HG02642 (cell line): ENCODE measurements around the gene TMEM247.
A peak's percentile ranks its signal among the peaks of the same experiment; 100 is the strongest.

Experiments used
- ATAC-seq: cut with Tn5 transposase; IDR thresholded peaks from one replicate; pipeline ENCODE4 v1.9.1; 2021; ENCODE audit warnings: mild to moderate bottlenecking; ENCODE audit not compliant: unreplicated experiment, poor library complexity

The TMEM247 gene

DNA sequence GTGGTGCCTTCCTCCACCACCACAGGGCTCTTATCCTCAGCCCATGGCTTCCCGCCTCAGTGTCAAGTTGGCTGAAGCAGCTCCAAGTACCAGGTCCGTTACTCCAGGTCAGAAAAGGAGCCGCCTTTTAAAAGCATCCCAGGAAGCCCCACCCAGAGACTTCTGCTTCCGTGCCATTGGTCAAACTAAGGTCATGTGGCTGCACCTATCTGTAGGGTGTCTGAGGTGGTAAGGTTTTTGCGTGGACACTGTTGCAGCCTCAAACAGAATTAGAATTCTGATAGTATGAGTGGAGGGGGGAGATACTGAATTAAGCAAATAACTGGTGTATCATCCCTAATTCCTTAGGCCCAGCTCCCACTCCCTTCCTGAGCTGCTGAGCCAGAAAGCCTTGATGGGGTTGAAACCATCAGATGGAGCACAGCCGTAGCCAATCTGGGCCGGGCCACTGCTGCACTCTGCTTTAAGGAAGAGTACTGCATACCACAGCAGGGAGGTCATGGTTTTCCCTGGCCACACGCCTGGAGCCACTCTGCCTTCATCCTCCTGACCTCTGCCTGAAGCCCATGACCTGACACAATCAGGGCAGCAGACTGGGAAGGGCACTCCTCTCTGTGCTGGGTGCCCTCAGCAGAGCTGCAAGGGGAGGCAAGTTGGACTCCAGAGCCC lies 8.4 kb downstream of the TMEM247 start:
- no peak for ATAC-seq

DNA sequence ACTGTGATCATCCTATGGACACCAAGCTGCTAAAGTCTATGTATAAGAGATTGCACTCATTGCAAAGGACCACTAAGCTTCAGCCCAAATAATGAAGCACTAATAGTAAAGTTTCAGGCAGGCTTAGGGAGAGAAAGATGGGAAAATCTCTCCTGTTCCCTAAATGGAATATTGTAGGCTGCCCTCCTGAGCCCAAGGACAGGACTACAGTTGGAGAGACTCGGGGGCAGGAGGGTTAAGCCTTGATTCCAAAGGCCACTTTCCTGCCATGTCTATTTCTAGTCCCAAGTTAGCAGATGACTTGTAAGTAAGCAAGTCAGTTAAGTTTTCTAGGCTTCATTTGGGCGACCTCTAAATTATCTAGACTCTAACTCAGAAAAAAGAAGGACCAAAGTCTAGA lies 9.0 kb downstream of the TMEM247 start:
- ATAC-seq, result no peak

DNA sequence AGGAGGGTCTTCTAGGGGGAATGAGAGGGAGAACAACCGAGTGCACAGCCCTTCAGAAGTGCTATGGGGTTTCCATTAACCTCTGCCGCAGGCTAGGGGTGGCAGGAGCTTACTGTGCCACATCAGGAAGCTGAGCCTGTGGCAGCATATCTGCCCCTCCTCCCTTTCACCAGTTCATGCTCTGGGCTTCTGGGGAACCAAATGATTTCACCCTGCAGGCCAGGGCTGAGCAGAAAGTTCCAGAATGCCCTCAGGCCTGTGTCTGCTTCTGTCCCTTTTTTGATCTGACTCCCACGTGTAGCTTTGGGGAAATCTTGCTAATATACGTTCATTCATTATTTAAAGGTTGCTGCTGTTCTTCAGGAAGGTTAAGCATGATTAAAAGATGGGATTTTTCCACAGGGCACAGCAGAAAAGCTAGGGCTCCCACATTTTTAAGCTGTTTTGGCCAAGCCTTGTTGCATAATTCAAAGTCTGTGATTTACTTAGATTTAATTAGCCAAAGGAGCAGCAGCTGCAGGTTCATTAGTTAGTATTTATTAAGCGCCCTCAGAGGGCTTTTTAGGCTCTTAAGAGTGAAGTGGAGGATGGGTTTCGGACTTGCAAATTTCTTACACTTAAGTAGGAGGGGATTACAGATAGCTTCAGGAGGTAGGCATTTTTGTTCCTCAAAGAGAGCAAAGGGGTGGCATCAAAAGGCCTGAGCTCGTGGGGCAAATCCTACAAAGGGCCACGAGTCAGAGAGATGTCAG lies 10.2 kb downstream of the TMEM247 start:
- no peak for ATAC-seq

DNA sequence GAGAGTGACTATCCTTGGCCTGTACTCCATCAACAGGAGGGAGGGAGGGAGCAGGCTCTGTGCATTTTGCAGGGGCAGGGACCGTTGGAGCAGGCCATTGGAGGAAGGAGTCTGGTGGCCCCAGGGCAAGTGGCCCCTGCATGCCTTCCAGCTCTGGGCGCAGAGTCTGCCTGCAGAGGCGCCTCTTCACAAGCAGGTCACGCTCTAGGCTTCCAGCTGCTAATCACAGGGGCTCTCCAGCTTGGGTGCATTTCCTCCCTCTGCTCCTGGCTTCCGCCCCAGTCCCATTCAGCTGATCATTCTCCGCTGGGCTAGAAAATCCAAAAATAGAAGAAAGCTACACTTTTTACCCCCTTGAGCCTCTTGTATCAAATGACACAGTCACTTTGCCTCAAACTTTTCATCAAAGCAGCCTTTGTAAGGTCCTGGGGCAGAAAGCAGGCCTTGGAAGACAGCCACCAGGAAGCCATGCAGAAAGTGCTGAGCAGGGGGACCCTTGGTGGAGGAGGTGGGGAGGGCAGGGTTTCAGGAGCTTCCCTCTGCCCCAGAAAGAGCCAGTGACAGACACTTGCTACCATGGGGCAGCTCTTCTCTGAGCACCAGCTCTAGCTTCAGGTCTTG lies 11.3 kb downstream of the TMEM247 start:
- ATAC-seq, result peak; percentile 64

DNA sequence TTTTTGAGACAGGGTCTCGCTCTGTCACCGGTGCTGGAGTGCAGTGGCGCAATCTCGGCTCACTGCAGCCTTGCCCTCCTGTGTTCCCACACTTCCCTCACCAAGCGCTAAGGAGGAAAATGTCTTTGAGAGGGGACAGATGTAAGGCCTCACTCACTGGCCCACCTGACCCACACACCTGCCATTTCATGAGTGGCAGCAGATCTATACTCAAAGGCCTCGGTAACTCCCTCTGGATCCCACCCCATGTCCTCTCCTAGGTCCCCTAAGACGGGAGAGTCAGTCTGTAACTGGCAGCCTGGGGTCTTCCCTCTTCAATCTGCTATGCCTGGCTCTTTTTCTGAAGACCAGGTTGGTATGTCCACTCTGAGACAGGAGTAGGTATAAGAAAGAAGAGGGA lies 12.9 kb downstream of the TMEM247 start:
- ATAC-seq, result no peak

DNA sequence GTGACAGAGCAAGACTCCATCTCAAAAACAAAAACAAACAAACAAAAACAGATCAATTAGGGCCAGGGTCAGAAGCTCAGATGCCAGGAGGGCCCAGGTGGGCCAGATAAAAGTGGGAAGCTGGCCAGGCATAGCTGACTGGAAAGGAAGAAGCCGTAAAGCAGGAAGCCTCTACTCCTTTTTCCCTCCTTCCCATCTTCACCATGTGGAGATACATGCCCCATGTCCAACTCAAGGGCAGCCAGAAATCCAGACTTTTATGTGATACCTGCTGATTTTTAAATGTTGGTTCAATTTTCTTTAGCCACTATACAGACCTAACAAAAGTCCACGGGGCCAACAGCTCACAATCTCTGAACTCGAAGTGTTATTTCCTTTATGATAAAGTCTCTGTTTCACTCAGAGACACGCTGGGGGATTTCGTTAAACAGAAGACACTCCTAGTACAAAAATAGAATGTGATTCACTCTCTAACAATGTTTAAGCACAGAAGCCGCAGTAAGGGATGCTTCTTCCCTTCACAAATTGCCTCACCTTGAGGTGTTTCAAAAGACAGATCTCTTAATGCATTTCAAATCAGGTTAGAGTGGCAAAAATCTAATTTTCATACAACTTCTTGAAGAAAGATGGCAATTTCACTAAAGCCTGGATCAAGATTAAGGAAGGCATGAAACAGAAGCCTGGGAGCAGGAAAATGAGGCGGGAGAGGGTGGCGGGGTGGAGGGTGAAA lies 14.0 kb downstream of the TMEM247 start:
- peak; percentile 73 for ATAC-seq

DNA sequence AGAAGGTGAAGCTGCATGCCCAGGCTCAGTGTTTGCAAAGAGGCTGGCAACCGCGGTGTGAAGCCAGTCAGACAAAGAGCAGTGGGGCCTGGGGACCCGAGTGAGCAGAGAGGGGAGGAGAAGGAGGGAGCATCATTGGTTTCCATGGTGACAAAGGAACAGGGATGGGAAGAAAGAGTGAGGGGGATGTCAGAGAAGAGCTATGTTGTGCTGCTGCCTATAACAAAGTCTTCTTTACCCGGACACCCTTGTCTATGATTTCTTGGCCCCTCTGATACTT lies 14.5 kb downstream of the TMEM247 start:
- ATAC-seq, result no peak

DNA sequence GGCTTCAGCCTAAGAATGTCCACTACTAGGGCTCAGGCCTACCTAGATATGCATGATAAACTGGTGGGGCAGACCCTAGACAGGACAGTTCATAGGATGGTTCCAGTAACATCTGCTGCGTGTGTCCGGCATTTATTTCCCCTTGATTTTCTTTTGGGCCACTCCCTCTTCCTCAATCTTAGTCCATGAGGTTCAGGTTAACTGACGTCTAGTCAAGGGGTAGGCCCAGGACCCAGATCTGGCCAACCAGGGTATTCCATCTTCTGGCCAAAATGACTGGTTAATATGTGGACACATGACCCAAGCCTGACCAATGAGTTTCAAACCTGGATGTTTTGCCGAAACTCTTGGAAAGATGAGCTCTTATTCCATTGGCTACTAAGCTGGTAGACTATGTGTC lies 15.2 kb downstream of the TMEM247 start:
- no peak for ATAC-seq

DNA sequence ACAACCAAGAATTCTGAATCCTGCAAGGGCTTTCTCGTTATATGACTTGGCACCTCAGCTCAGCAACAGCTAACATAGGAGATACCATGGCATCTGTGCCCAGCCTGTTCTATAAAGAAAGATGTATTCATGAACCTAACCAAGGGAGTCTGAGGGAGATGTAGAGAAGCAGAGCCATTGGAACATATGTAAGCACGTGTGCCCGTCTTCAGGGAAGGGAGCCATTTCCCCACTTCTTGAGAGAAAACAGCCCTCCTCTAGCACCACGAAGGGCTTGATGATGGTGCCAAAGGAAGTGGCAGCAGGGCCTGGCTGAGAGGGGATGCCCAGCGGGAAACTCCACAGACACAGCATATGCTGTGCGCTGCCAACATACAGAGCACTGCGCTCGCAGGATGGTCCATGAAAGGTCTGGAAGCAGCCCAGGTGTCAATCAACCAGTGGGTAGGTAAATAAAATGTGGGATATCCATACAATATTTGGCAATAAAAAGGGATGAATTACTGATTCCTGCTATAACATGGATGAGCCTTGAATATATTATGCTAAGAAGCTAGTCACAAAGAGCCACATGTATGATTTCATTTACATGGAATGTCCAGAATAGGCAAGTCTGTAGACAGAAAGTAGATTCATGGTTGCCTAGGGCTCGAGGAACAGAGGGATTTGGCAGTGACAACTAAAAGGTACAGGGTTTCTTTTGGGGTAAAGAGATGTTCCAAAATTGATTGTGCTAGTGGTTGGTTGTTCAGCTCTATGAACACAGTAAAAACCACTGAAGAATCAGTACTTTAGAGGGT lies 16.1 kb downstream of the TMEM247 start:
- ATAC-seq, result no peak

DNA sequence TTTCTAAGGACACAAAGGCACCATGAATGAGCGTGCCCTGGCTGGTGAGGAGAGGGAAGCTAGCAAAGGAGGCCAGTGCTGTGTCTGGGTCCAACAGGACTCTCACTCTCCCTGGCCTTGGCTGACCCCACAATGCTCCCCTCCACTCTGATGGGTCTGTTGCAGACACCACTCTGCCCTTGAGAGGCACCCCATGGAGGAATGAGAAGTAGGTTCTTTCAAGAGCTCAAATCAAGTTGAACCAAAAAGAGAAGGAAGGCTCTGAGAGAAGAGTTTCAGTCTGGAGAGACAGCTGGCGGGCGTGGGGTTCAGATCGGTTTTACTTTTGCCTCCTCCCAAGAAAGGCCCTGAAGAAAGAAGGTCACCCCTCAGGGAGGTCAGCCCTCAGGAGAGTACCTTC lies 18.4 kb downstream of the TMEM247 start:
- no peak for ATAC-seq

DNA sequence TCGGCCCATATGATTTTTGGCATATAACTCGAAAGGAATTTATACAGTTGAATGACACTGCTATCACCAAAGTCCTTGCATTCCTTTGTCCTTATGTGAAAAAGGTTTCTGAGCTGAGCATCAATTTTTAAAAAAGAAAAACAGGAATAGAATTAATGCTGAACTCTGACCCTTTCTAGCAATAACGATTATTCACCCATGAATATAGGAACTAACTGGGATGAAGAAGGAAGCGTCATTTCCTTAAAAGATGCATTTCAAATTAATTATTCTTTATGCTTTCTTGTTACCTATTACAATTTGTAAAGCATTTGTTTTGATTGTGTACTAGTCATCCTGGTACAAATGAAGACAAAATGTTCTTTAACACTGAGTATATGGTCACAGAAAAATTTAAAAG lies 19.3 kb downstream of the TMEM247 start:
- no peak for ATAC-seq

DNA sequence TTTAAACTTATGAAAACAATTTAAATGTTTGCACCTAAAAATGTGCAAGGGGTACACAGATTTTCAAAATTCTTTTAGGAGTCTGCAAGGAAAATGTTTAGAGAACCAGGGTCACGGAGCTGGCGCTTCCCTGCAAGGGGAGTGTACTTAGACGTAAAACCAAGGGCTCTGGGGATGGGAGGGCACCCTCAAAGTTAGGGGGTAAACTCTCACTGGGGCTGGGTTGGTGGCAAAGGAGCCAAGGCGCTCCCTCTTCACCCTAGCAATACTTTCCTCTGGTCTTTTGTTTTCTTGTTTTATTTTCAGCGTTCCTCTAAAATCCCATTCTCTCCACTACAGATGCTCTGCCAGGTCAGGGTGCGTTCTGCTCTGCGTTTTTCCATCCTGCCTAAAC lies 20.0 kb downstream of the TMEM247 start:
- no peak for ATAC-seq

DNA sequence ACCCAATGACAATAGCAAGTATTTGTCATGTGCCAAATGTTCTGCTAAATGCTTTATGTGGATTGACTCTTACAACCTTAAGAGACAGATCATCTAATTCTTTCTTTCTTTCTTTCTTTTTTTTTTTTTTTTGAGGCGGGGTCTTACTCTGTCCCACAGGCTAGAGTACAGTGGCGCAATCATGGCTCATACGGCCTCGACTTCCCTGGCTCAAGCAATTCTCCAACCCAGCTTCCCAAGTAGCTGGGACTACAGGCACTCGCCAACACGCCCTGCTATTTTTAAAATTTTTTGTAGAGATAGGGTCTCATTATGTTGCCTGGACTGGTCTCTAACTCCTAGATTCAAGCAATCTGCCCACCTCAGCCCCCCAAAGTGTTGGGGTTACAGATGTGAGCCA lies 21.4 kb downstream of the TMEM247 start:
- ATAC-seq, result no peak

DNA sequence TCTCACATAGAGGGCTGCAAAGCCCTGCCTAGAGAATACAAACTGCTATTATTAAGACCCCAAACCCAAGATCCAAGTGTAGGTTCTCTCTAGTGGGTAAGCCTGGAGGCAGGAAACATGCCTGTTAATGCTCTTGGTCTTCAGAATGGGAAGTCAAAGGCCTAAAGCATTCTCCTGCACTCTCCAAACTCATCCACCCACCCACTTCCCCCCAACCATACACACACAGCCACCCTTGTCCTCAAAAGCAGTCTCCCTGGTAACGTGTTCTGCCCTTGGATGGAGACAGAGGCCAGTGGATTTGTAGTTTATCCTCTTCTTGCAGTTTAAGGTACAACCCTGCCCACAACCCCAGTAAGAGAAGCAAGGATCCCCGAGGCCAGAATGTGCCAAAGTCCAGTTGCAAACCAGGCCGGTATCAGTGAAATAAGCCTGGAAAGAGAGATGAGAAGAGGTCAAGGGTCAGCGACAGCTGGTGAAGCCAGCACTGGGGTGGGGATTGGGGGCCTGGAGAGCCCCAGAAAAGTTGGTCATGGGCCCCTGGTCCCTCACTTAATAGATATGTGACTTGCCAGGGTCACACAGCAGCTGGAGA lies 23.0 kb downstream of the TMEM247 start:
- no peak for ATAC-seq

DNA sequence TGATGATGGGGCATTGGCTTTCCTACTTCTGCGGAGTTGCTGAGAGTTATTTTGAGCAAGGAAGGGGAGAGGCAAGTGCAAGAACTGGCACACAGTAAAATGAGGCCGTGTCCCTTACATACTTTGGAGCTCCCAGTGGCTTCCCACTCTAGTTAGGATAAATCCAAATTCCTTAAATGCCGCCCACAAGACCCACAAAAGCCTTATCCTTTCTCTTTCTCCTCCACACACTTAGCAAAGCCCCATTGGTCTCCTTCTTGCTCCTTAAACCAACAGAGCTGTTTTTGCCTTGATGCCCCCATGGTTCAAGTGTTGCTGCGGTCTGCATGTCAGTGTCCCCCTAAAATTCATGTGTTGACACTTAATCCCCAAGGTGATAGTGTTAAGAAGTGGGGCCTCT lies 24.3 kb downstream of the TMEM247 start:
- no peak for ATAC-seq

DNA sequence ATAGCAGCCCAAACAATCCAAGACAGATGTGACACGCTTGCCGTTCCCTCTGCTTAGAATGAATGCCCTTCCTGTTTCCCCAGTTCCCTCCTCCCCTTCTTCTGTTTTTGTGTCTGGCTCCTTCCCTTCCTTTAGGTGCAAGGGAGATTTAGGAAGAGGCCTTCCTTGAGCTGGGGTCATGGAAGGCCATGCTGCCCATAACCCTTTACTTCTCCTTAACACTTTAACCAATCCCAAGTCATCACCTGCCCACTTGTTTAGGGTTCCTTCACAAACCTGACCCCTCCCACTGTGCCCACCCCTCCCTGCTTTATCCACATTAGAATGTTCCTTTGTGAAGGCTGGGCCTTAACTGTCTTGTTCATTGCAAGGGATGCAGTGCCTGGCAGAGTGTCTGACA lies 24.9 kb downstream of the TMEM247 start:
- no peak for ATAC-seq

DNA sequence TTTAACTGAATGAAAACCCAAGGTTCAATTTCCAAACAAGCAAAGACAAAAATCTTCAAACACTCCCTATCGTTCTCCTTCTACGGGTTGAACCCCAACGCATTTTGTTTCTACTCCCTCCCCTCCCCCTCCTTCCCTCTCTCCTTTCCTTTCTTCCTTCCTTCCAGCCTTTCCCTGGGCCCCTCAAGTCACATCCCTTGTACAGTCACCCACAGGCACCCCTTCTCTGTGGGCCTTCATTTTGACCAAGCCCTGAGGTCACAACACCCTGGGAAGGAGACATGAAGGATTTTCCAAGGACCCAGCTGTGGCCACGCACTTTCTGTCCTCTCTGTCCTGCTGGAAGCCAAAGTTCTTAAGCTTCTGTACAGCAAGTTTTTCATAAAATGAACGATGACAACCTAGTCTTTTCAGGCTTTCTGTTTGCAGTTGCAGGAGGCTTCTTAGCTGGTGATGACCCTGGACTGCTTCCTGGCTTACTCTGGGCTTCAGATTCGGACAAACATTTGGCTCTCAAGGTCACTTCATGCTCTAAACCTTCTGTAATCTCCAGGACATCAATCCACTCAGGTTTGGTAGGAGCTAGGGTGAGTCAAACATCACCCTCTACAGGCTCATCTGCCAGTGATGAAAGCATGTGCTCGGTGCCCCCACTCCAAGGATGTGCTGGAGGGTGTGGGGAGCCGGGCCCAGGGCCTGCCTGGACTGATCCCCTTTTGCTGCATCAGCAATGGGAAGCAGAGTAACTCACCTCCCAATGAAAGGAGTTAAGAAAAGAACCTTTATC lies 25.5 kb downstream of the TMEM247 start:
- no peak for ATAC-seq

DNA sequence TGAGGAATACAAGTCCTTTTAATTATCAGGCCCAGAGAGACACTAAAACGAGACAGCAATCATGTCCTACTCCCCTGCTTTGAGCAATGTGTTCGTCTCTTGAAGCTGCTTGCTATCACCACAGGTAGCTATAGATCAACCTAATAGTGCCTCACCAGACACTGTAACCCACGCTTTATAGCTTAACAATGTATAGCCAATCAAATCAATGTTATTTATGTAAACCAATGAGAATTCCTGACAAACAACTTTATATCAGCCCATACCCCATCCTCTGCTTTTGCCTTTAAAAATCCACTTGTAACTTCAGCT lies 26.1 kb downstream of the TMEM247 start:
- ATAC-seq, result no peak

DNA sequence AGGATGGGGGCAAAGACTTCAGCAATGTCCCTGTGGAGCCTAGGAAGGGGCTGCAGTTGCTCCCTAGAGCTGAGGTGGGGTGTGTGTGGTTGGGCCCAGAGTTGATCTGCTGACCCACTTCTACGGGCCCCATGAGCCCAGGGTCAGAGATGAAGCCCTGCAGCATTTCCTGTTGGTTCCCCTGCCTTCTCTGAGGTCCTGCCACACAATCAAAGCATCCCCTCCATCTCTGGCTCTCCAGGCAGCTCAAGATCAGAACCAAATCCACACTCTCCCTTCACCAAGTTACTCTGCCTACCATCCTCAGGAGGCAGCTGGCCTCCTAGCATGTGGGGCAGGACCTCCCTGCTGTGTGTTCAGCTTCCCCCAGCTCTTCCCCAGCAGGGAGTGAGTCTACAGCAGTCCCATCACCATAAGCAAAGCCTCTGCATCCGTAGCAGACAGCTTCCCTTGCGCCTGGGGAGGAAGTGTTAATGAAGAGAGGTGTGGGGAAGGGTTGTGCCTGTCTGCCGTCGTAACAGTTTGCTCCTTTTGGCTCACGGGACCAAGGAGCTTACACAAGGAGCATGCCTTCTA lies 26.9 kb downstream of the TMEM247 start:
- no peak for ATAC-seq
